T follicular helper cell (primary cell): ENCODE data around the gene CDK5.

Source experiments
- DNase-seq: peaks from one replicate; pipeline ENCODE4 v3.0.0-alpha.2; 2020; ENCODE audit warnings: low read depth

The CDK5 gene

GRCh38 chr7:151087245-151088018 is 29.7 kb upstream of the CDK5 start:
- no peak for DNase-seq

- DNase-seq = no peak
These were observed 29.1 kb upstream of the CDK5 start for GRCh38 chr7:151086802-151087244.

- peak; percentile 64 for DNase-seq
These were observed 28.3 kb upstream of the CDK5 start, which contains the start of gene AGAP3 for GRCh38 chr7:151085691-151086620. TSS of gene AGAP3 (plus strand) at chr7:151086475. CDS start at chr7:151086742, 267 bp downstream.

GRCh38 chr7:151085329-151085690 is 27.6 kb upstream of the CDK5 start:
- DNase-seq = no peak

GRCh38 chr7:151083824-151084160 is 26.1 kb upstream of the CDK5 start:
- no peak for DNase-seq

GRCh38 chr7:151083071-151083823 is 25.6 kb upstream of the CDK5 start, which contains the start of gene TMUB1:
TSS of gene TMUB1 (minus strand) at chr7:151083493. CDS start at chr7:151082563, 930 bp downstream.
- peak; percentile 88 for DNase-seq

DNA sequence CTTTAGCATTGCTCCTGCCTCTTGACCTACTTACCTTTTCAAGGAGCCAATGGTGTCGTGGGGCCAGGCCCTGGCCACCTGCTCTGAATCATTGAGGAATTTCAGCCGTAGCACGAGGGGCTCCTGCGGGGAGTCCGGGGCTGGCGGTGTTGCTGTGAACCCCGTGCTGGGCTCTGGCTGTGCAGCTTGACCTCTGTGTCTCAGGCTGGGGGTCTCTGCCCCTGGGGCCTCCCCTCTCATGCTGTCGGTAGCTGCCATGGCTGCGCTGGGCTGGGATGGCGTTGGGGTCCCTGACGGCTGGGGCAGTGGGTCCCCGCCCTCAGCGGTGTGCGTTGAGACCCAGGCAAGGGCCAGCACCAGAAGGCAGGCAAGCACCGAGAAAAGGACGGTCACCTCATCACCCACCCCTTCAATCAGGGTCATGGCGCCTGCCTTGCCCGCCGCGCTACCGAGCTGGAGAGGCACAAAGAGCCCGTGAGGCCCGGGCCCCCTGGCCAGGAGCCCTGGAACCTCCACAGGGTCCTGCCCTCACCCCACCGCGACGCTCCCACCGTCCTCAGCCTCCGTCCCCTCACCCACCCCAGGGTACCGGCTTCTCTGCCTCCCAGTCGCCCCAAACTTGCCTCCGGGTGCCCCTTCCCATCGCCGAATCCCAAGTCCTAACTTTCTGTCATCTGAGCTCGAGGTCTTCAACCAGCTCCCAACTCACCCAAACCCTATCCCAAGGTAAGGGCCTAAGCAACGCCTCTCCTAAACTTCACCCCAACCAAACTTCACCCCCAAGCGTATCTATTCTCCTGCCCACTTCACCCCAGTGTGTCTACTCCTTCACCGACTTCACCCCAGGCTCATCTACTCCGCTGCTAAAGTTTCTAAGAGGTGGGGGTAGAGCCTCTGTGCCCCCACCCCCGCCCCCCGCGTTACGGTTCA is 24.7 kb upstream of the CDK5 start:
- DNase-seq = no peak

- no peak for DNase-seq
These were observed 23.7 kb upstream of the CDK5 start for GRCh38 chr7:151081170-151082101.

- peak; percentile 82 for DNase-seq
These were observed 22.9 kb upstream of the CDK5 start, which contains the start of gene FASTK for GRCh38 chr7:151080522-151081169. TSS of gene FASTK (minus strand) at chr7:151080809. CDS start at chr7:151080766, 43 bp downstream.

DNA sequence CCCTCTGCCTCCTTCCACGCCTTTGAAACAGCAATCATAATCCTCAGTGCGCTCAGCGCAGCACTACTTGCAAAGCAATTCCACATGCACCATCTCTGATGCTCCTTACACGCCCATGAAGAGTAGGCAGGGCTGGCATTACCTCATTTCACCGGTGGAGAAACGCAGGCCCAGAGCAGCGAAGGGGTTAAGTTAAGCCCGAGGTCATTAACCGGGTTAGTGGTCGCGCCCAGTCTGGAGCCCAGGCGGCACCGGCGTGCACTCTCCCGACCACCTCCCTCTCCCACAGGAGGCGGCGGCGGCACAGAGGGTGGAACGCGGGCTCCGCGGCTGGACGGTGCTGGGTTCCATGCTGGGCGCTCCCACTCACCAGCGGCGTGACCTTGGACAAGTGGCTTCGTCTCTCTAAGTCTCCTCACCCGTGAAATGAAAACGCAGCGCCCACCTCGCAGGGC is 22.4 kb upstream of the CDK5 start:
- no peak for DNase-seq

DNA sequence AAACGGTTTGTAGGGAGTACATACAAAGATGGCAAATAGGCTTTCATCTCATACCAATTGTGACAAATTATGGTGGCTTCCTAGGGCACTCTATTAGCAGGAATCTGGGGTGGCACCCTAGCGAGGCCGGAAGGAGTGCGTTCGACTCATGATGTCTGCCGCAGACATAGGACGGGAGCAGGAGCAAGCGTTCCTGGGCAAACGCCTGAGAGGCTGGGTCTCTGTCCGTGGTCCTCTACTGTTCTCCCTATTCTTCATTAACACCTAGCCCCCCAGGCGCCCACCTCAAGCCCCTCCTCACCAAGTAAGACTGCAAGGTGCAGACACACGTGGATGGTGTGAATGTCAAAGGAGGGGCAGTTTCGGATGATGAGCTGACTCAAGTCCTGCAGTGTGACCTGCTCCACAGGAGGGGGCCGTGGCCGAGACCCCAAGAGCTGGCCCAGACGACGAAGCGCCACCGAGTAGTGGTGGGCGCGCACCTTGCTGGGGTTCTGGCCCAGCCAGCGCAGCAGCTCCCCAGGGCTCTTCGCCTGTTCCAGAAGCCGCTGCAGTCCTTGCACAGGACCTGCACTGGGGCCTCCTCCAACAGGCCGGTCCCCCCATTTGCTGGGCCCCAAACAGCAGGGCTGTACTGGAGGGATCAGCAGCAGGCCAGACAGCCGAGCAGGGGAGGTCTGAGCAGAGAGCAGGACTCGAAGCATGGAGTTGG is 21.7 kb upstream of the CDK5 start:
- DNase-seq = no peak

- no peak for DNase-seq
These were observed 20.7 kb upstream of the CDK5 start for GRCh38 chr7:151078233-151079040.

DNA sequence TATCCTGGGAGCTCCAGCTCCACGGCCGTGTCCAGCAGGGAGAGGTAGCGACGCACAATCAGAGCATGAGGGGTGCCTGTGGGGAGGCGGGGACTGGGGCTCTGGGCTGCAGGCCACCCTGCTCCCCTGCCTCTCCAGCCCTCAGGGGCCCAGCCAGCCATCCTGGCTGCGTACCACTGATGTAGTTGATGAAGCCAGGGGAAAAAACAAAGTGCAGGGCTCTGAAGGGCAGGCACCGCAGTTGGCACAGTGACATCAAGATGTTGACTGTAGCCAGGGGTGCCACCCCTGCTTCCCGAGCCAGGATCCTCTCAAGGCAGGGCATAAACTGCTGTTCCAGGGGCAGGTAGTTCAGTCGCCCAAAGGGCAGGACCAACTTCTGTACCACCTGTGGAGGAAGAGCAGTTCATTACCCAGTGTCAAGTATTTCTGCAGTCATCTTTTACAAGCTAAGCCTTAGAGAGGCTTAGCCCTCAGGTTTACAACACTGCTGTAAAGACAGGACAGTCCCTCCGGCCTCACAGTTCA is 20.1 kb upstream of the CDK5 start:
- DNase-seq = no peak

- DNase-seq = no peak
These were observed 19.4 kb upstream of the CDK5 start for GRCh38 chr7:151076863-151077704.

DNA sequence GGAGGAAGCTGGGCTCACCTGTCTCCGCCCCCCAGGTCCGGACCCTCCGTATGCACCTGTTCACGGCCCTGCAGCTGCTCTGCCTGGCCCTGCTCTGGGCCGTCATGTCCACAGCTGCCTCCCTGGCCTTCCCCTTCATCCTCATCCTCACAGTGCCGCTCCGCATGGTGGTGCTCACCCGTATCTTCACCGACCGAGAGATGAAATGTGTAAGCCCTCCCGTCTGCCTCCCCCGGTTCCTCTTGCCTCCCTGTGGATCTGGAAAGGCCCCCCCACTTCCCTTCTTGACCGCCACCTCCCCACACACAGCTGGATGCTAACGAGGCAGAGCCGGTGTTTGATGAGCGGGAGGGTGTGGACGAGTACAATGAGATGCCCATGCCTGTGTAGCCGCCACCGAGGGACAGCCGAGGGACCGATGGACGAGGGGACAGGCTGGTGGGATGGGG is 18.3 kb upstream of the CDK5 start:
- DNase-seq = no peak

DNA sequence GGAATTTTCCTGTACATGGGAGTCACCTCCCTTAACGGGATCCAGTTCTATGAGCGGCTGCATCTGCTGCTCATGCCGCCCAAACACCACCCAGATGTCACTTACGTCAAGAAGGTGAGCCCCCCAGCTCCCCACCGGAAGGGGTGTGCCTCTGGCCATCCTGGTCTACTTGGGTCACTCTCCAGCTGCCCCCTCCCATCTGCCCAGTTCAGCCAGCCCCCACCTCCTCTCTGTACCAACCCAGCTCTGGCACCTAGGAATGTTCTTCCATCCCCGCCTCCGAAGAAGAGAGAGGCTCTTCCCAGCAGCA is 17.9 kb upstream of the CDK5 start:
- no peak for DNase-seq
